ENCODE measurements around the gene IL17RB. TPM values are rescaled to one million over a fixed set of nuclear protein-coding genes. Genes with fewer than 3 reads are reported as not detected.

IL17RB gene
- total and polyA plus RNA-seq, 2 of the 4 experiments (the other 2 are of a cell fraction), result under 0.01 TPM; not detected in 1

GRCh38 chr3:53833700-53834099, 12.7 kb upstream of the IL17RB start:
- no peak overlapping the region for H2BK20ac ChIP-seq (ENCODE audit: low read depth, low read length)
- no peaks in the 10 kb centered on the region for H3K79me1 ChIP-seq (ENCODE audit: low read depth in 1 of 2, low read length in 2 of 2)
- H2AK5ac ChIP-seq (ENCODE audit: low read depth, low read length), result no peak overlapping the region
- H4K20me1 ChIP-seq (ENCODE audit: insufficient read depth, low read length), result no peaks in the 10 kb centered on the region
- intact Hi-C loops (cut with micrococcal nuclease) (no loop called here), dilution Hi-C loops (cut with HindIII; ENCODE audit: low sequenced_read_pairs, unreplicated experiment) (no loop called here), in situ Hi-C loops (cut with MboI; ENCODE audit: low sequenced_read_pairs) (no loop called here)
- H3K9me1 ChIP-seq (ENCODE audit: insufficient read depth, low read length), result no peaks in the 10 kb centered on the region
- no peak overlapping the region for H2BK120ac ChIP-seq (ENCODE audit: low read depth, low read length)
- no peak for DNase-seq
- no peak overlapping the region for H3K23ac ChIP-seq (ENCODE audit: low read depth, low read length)
- no TSS peak for BruUV-seq (replicated peaks)
- no peak overlapping the region for H3K27ac ChIP-seq (ENCODE audit: insufficient read depth, low read length)
- H4K91ac ChIP-seq (ENCODE audit: insufficient read depth, low read depth, low read length), result no peak overlapping the region
- ATAC-seq (ENCODE audit: low read depth), result no peak
- no peak overlapping the region for H3K9ac ChIP-seq (ENCODE audit: low read depth, low read length)
- no peak overlapping the region for H2AK9ac ChIP-seq (replicated peaks; ENCODE audit: low read depth, low read length, poor library complexity)
- no peak overlapping the region for H3K4me2 ChIP-seq (ENCODE audit: low read depth, low read length)
- H4K8ac ChIP-seq (ENCODE audit: low read depth in 2 of 2, low read length in 2 of 2), result no peak overlapping the region
- H3K27me3 ChIP-seq (ENCODE audit: control insufficient read depth, insufficient read depth, low read length), result no peaks in the 10 kb centered on the region; the same call in 1 of the 2 replicates
- H3K4ac ChIP-seq (ENCODE audit: low read depth, low read length), result no peak overlapping the region
- no peak overlapping the region for H3K14ac ChIP-seq (replicated peaks; ENCODE audit: low read depth, low read length)
- no peak overlapping the region for H4K5ac ChIP-seq (ENCODE audit: low read depth, low read length)
- no peak overlapping the region for H3K18ac ChIP-seq (ENCODE audit: low read depth, low read length)
- no peaks in the 10 kb centered on the region for H3K9me3 ChIP-seq (ENCODE audit: control insufficient read depth, insufficient read depth, low read length)
- ChIA-PET CTCF (no interaction called here), POLR2A (ENCODE audit: unreplicated experiment) (no interaction called here)
- H2BK15ac ChIP-seq (ENCODE audit: low read depth, low read length), result no peak overlapping the region
- H2AFZ ChIP-seq (replicated peaks; ENCODE audit: low read length, poor library complexity), result no peak overlapping the region
- no peak overlapping the region for H3K56ac ChIP-seq (ENCODE audit: extremely low read depth, insufficient read depth, low read length)
- no peak overlapping the region for H2BK5ac ChIP-seq (ENCODE audit: low read depth, low read length, poor library complexity, severe bottlenecking)
- H3K4me1 ChIP-seq (ENCODE audit: control insufficient read depth, insufficient read depth, low read length), result no peaks in the 10 kb centered on the region
- TF ChIP-seq ELK1 (IDR thresholded peaks at IDR 0.05; ENCODE audit: borderline replicate concordance, low read depth, low read length), result no peak
- no peaks in the 10 kb centered on the region for H3K36me3 ChIP-seq (ENCODE audit: control insufficient read depth, insufficient read depth, low read length)
- WGBS, 2 experiments (ENCODE audit: extremely low coverage in 2 of 2, insufficient read length in 1 of 2), result no CpG with 5 or more reads among the region's 5 CpGs
- no peak overlapping the region for H3K4me3 ChIP-seq (ENCODE audit: insufficient read depth, low read depth, low read length)

Measured in IMR-90 (cell line).